HEK293T (cell line): ENCODE measurements around the gene LOXL3.

Source experiments
- CTCF ChIA-PET: fragments of 350-600 bp; formaldehyde crosslinking; extraction: SDS; loops from one replicate; lab custom pipeline; 2021; ENCODE audit warnings: antibody characterized with exemption, inconsistent platforms; lab: Yijun Ruan, JAX
- POLR2A ChIA-PET: fragments of 350-600 bp; formaldehyde crosslinking; extraction: SDS; loops from one replicate; lab custom pipeline; 2020; ENCODE audit warnings: antibody characterized with exemption, inconsistent platforms; lab: Yijun Ruan, JAX
- DNase-seq: peaks from one replicate; pipeline ENCODE4 v3.0.0; 2012; ENCODE audit warnings: mixed read lengths; ENCODE audit errors: extremely low spot score
- ARNT ChIP-seq: fragments of 450-650 bp; IDR thresholded peaks from 2 replicates; pipeline ENCODE4 v1.6.1; 2017; ENCODE audit warnings: mild to moderate bottlenecking
- BHLHE40 ChIP-seq: fragments of 450-650 bp; IDR thresholded peaks from 2 replicates; pipeline ENCODE4 v1.6.1; 2016; ENCODE audit warnings: mild to moderate bottlenecking, moderate library complexity, borderline replicate concordance
- CTBP1 ChIP-seq: fragments of 450-650 bp; IDR thresholded peaks from 2 replicates; pipeline ENCODE4 v1.6.1; 2016; ENCODE audit warnings: borderline replicate concordance
- ELF4 ChIP-seq: fragments of 450-650 bp; IDR thresholded peaks from 2 replicates; pipeline ENCODE4 v1.6.1; 2017; ENCODE audit warnings: antibody characterized with exemption
- FOXA1 ChIP-seq: fragments of 450-650 bp; IDR thresholded peaks from 2 replicates; pipeline ENCODE4 v1.6.1; 2016; ENCODE audit warnings: mild to moderate bottlenecking
- FOXK2 ChIP-seq: fragments of 450-650 bp; IDR thresholded peaks from 2 replicates; pipeline ENCODE4 v1.6.1; 2016; ENCODE audit warnings: mild to moderate bottlenecking
- FOXM1 ChIP-seq: fragments of 450-650 bp; IDR thresholded peaks from 2 replicates; pipeline ENCODE4 v1.6.1; 2017; ENCODE audit warnings: mild to moderate bottlenecking, borderline replicate concordance
- HDGF ChIP-seq: fragments of 450-650 bp; IDR thresholded peaks from 2 replicates; pipeline ENCODE4 v1.6.1; 2017; ENCODE audit warnings: antibody characterized with exemption, borderline replicate concordance
- L3MBTL2 ChIP-seq: fragments of 450-650 bp; conservative IDR thresholded peaks from 2 replicates; pipeline ENCODE4 v1.6.1; 2016; ENCODE audit warnings: mild to moderate bottlenecking
- LEF1 ChIP-seq: fragments of 450-650 bp; IDR thresholded peaks from 2 replicates; pipeline ENCODE4 v1.6.1; 2017; ENCODE audit warnings: mild to moderate bottlenecking, borderline replicate concordance
- NFRKB ChIP-seq: fragments of 450-650 bp; IDR thresholded peaks from 2 replicates; pipeline ENCODE4 v1.6.1; 2016; ENCODE audit warnings: mild to moderate bottlenecking, moderate library complexity
- PKNOX1 ChIP-seq: fragments of 450-650 bp; IDR thresholded peaks from 2 replicates; pipeline ENCODE4 v1.6.1; 2016
- SP1 ChIP-seq: fragments of 450-650 bp; IDR thresholded peaks from 2 replicates; pipeline ENCODE4 v1.6.1; 2017
- SUZ12 ChIP-seq: fragments of 450-650 bp; IDR thresholded peaks from 2 replicates; pipeline ENCODE4 v1.6.1; 2016; ENCODE audit warnings: mild to moderate bottlenecking
- TARDBP ChIP-seq: fragments of 450-650 bp; IDR thresholded peaks from 2 replicates; pipeline ENCODE4 v1.6.1; 2016
- ZNF384 ChIP-seq: fragments of 450-650 bp; IDR thresholded peaks from 2 replicates; pipeline ENCODE4 v1.6.1; 2016

Gene LOXL3

GRCh38 chr2:74553892-74554819, at the start of gene LOXL3, which contains the start of gene DOK1:
Gene LOXL3, minus strand, starts transcription at chr2:74553942. Its CDS starts 1,308 bp downstream, at chr2:74552634.
Gene DOK1, plus strand, starts transcription at chr2:74554720. Its CDS starts 35 bp downstream, at chr2:74554755.
- CTCF ChIA-PET = no interaction called here
- peak; percentile 79 for DNase-seq
- TF ChIP-seq SP1 (no peak), PKNOX1 (no peak), NFRKB (no peak), ZNF384 (no peak; the same call in 1 of the 2 replicates), FOXM1 (peak; percentile 21; the same call in 1 of the 2 replicates), TARDBP (peak; percentile 89; the same call in 1 of the 2 replicates)
- POLR2A ChIA-PET = interaction anchor here (0.9 to 1.6 kb wide), 5 partner anchors 14 to 96 kb away, joined by 3 to 6 read pairs (median 3); partner anchors contain the start of genes AUP1, HTRA2 and WBP1

- CTCF ChIA-PET = no interaction called here
- no peak for TF ChIP-seq SP1
- no peak for TF ChIP-seq FOXK2
- TF ChIP-seq CTBP1 = no peak
- TF ChIP-seq ELF4 = no peak
- TF ChIP-seq FOXM1 = no peak
- TF ChIP-seq ZNF384 = no peak
- no peak for TF ChIP-seq ARNT
- no peak for TF ChIP-seq TARDBP
- no peak for TF ChIP-seq L3MBTL2
- TF ChIP-seq HDGF = no peak
- TF ChIP-seq LEF1 = no peak
- TF ChIP-seq FOXA1 = no peak
- no peak for TF ChIP-seq NFRKB
- no peak for TF ChIP-seq PKNOX1
- TF ChIP-seq BHLHE40 = no peak
- TF ChIP-seq SUZ12 = no peak
- POLR2A ChIA-PET = no interaction called here
- DNase-seq = no peak
Measured at GRCh38 chr2:74602586-74603281, 49.0 kb upstream of the LOXL3 start.

- ChIA-PET CTCF (no interaction called here), POLR2A (interaction anchor here (0.6 kb wide), 1 partner anchor 10 kb away, joined by 3 read pairs; no protein-coding TSS in a partner anchor)
- no peak for DNase-seq
- TF ChIP-seq ZNF384 = no peak
- TF ChIP-seq CTBP1 = no peak
- TF ChIP-seq PKNOX1 = no peak
- no peak for TF ChIP-seq TARDBP
- no peak for TF ChIP-seq ARNT
- TF ChIP-seq FOXA1 = no peak
- TF ChIP-seq FOXK2 = no peak
- TF ChIP-seq LEF1 = no peak
- no peak for TF ChIP-seq L3MBTL2
- TF ChIP-seq NFRKB = no peak
- no peak for TF ChIP-seq BHLHE40
- TF ChIP-seq HDGF = no peak
- no peak for TF ChIP-seq FOXM1
- TF ChIP-seq SUZ12 = no peak
- no peak for TF ChIP-seq SP1
Measured at GRCh38 chr2:74599676-74600075, 45.9 kb upstream of the LOXL3 start.

- ChIA-PET POLR2A (interaction anchor here (0.6 kb wide), 1 partner anchor 132 kb away, joined by 3 read pairs; no protein-coding TSS in a partner anchor), CTCF (interaction anchor here (1.0 kb wide), 2 partner anchors 10 to 107 kb away, joined by 3 read pairs; no protein-coding TSS in a partner anchor)
- DNase-seq = no peak
- TF ChIP-seq PKNOX1 (peak; percentile 46), ARNT (no peak)
Measured at GRCh38 chr2:74597410-74597809, 43.7 kb upstream of the LOXL3 start.

GRCh38 chr2:74596584-74596983, 42.8 kb upstream of the LOXL3 start:
- ChIA-PET POLR2A (interaction anchor here (0.6 kb wide), 1 partner anchor 10 kb away, joined by 3 read pairs; no protein-coding TSS in a partner anchor), CTCF (no interaction called here)
- no peak for DNase-seq
- no peak for TF ChIP-seq FOXM1
- TF ChIP-seq ZNF384 = no peak
- no peak for TF ChIP-seq HDGF
- no peak for TF ChIP-seq TARDBP
- TF ChIP-seq NFRKB = no peak
- no peak for TF ChIP-seq L3MBTL2
